ENCODE results near the gene RAD51AP1. TPM values are rescaled to one million over a fixed set of nuclear protein-coding genes. Genes with fewer than 3 reads are reported as not detected.
A peak's percentile ranks its signal among the peaks of the same experiment; 100 is the strongest.

RAD51AP1 gene
- total RNA-seq, 1 donor from 2014 or later: 48.2 TPM

- no peaks in the 10 kb centered on the region for H3K9me3 Mint-ChIP-seq
- TF ChIP-seq CTCF (conservative IDR thresholded peaks at IDR 0.05): no peak
- H3K4me3 Mint-ChIP-seq: peak overlapping the region; percentile 97
- peaks cover 27% of the 10 kb centered on the region for H3K4me1 Mint-ChIP-seq
- H3K36me3 Mint-ChIP-seq (ENCODE audit: low read depth): no peaks in the 10 kb centered on the region
- peak overlapping the region; percentile 100 for H3K27ac Mint-ChIP-seq (ENCODE audit: unreplicated experiment)
- DNase-seq (ENCODE audit: low read depth, low spot score): no peak
- H3K27me3 Mint-ChIP-seq (ENCODE audit: low read depth): no peaks in the 10 kb centered on the region
Measured at GRCh38 chr12:4539167-4539870, 629 bp downstream of the RAD51AP1 start.

DNA sequence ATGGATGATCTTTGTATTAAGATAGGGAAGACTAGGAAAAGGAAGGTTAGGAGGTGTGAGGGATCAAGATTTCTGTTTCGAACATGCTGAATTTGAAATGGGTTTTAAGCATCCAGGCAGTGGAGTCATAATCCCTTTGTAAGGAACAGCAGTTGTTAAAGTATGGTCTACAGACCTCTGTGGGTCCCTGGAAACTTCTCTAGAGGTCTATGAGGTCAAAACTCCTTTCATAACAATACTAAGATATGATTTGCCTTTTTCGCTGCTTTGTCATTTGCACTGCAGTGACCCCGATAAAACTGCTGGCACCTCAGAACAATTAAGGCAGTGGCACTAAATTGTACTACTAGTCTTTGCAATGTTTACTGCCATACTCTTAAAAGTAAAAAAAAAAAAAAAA lies 1.5 kb downstream of the RAD51AP1 start:
- no peaks in the 10 kb centered on the region for H3K27me3 Mint-ChIP-seq (ENCODE audit: low read depth)
- no peaks in the 10 kb centered on the region for H3K36me3 Mint-ChIP-seq (ENCODE audit: low read depth)
- peak overlapping the region; percentile 91 for H3K27ac Mint-ChIP-seq (ENCODE audit: unreplicated experiment)
- peaks cover 27% of the 10 kb centered on the region for H3K4me1 Mint-ChIP-seq
- DNase-seq (ENCODE audit: low read depth, low spot score): no peak
- no peak for TF ChIP-seq CTCF (conservative IDR thresholded peaks at IDR 0.05)
- H3K9me3 Mint-ChIP-seq: no peaks in the 10 kb centered on the region
- peak overlapping the region; percentile 97 for H3K4me3 Mint-ChIP-seq

GRCh38 chr12:4540638-4541037 lies 1.9 kb downstream of the RAD51AP1 start:
- Mint-ChIP-seq H3K36me3 (ENCODE audit: low read depth) (no peaks in the 10 kb centered on the region), H3K27ac (ENCODE audit: unreplicated experiment) (no peak overlapping the region), H3K9me3 (no peaks in the 10 kb centered on the region), H3K4me3 (no peak overlapping the region), H3K27me3 (ENCODE audit: low read depth) (no peaks in the 10 kb centered on the region), H3K4me1 (peaks cover 27% of the 10 kb centered on the region)
- TF ChIP-seq CTCF (conservative IDR thresholded peaks at IDR 0.05): no peak
- no peak for DNase-seq (ENCODE audit: low read depth, low spot score)

GRCh38 chr12:4545195-4545594 lies 6.5 kb downstream of the RAD51AP1 start:
- no peak for DNase-seq (ENCODE audit: low read depth, low spot score)
- Mint-ChIP-seq H3K4me1 (peaks cover under 1% of the 10 kb centered on the region), H3K4me3 (no peak overlapping the region), H3K36me3 (ENCODE audit: low read depth) (peaks cover 4% of the 10 kb centered on the region), H3K27me3 (ENCODE audit: low read depth) (no peaks in the 10 kb centered on the region), H3K27ac (ENCODE audit: unreplicated experiment) (no peak overlapping the region), H3K9me3 (no peaks in the 10 kb centered on the region)
- no peak for TF ChIP-seq CTCF (conservative IDR thresholded peaks at IDR 0.05)

DNA sequence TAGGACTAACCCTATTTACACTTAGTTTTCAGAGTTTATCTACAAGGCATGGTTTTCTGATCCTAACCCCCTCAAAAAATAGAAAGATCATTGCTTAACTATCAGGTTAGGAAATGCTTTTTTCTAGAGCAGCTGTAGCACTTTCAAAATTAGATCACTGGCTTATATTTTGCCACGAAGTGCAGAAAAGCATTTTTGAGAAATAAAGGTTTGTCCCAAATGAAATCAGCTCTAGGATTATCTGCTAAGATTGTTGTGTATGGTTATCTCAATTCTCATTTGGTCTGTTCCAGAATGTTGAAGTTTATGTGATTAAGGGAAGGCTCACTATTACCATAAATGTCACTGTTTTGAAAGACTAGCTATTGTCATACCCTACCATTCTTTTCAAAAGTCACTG lies 13.5 kb downstream of the RAD51AP1 start:
- no peak overlapping the region for H3K27ac Mint-ChIP-seq (ENCODE audit: unreplicated experiment)
- no peak overlapping the region for H3K4me3 Mint-ChIP-seq
- no peaks in the 10 kb centered on the region for H3K4me1 Mint-ChIP-seq
- no peaks in the 10 kb centered on the region for H3K27me3 Mint-ChIP-seq (ENCODE audit: low read depth)
- no peak for DNase-seq (ENCODE audit: low read depth, low spot score)
- peaks cover 6% of the 10 kb centered on the region for H3K36me3 Mint-ChIP-seq (ENCODE audit: low read depth)
- TF ChIP-seq CTCF (conservative IDR thresholded peaks at IDR 0.05): no peak
- H3K9me3 Mint-ChIP-seq: no peaks in the 10 kb centered on the region

All from neural crest cell (in vitro differentiated cells).